Measurements from ENCODE around the gene SMCP. TPM values are rescaled to one million over a fixed set of nuclear protein-coding genes. Genes with fewer than 3 reads are reported as not detected.

Gene SMCP
- total RNA-seq, 1 experiment from 2014 or later, result not detected

DNA sequence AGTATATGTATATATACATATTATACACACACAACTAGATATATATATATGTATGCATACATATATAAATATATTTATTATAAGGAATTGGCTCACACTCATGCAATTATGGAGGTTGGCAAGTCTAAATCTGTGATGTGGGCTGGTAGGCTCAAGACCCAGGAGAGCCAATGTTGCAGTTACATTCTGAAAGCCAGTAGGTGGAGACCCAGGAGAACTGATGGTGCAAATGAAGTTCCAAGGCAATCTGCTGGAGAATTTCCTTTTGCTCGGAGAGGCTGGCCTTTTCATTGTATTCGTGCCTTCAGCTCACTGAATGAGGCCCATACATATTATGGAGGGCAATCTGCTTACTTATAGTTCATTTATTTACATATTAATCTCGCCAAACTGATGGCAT, 39.7 kb downstream of the SMCP start:
- H3K27ac ChIP-seq (ENCODE audit: low read depth, low read length), result no peak overlapping the region
- intact Hi-C loops (cut with micrococcal nuclease), result loop anchor here (5.0 kb wide), 1 partner anchor 275 kb away; no protein-coding TSS in a partner anchor
- RAD21 ChIA-PET (ENCODE audit: low non-redundant PET in 1 of 2, low total read pairs in 2 of 2, uncharacterized antibody in 2 of 2, unreplicated experiment in 2 of 2), result interaction anchor here in 1 of 2 experiments (0.7 kb wide), 1 partner anchor 115 kb away, joined by 3 read pairs; no protein-coding TSS in a partner anchor
- DNase-seq (ENCODE audit: low read depth, low spot score), result peak; percentile 18
- no peaks in the 10 kb centered on the region for H3K4me1 ChIP-seq (ENCODE audit: control insufficient read depth in 1 of 2, insufficient read depth in 2 of 2, low read length in 2 of 2)
- POLR2A ChIA-PET, result no interaction called here
- no peaks in the 10 kb centered on the region for H3K9me2 ChIP-seq (ENCODE audit: insufficient read depth)
- no TSS peak for BruUV-seq (replicated peaks)
- H3K9ac ChIP-seq (ENCODE audit: low read length), result no peak overlapping the region
- ATAC-seq, result peak; percentile 62
- H3K27me3 ChIP-seq (ENCODE audit: insufficient read depth, low read length), result peaks cover 24% of the 10 kb centered on the region
- H3K4me2 ChIP-seq (ENCODE audit: low read length), result no peak overlapping the region
- no peaks in the 10 kb centered on the region for H3K79me2 ChIP-seq (ENCODE audit: insufficient read depth, low read length)
- H3K4me3 ChIP-seq (replicated peaks in 1 of 2; ENCODE audit: low read depth in 1 of 2, low read length in 2 of 2), result no peak overlapping the region
- TF ChIP-seq SP1 (IDR thresholded peaks at IDR 0.05; ENCODE audit: low read depth) (no peak), RAD21 (IDR thresholded peaks at IDR 0.05; ENCODE audit: low read depth) (peak; percentile 54)
- TF ChIP-seq, protein P1, sequence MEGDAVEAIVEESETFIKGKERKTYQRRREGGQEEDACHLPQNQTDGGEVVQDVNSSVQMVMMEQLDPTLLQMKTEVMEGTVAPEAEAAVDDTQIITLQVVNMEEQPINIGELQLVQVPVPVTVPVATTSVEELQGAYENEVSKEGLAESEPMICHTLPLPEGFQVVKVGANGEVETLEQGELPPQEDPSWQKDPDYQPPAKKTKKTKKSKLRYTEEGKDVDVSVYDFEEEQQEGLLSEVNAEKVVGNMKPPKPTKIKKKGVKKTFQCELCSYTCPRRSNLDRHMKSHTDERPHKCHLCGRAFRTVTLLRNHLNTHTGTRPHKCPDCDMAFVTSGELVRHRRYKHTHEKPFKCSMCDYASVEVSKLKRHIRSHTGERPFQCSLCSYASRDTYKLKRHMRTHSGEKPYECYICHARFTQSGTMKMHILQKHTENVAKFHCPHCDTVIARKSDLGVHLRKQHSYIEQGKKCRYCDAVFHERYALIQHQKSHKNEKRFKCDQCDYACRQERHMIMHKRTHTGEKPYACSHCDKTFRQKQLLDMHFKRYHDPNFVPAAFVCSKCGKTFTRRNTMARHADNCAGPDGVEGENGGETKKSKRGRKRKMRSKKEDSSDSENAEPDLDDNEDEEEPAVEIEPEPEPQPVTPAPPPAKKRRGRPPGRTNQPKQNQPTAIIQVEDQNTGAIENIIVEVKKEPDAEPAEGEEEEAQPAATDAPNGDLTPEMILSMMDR (IDR thresholded peaks at IDR 0.05 in 2 of 3, conservative IDR thresholded peaks at IDR 0.05 in 1 of 3; ENCODE audit: borderline replicate concordance in 1 of 3, insufficient read depth in 1 of 3, low read depth in 2 of 3, low read length in 2 of 3), result peak; percentile 24 to 32 (median 25); a peak in 3 of 6 replicates
- H2AFZ ChIP-seq (ENCODE audit: low read depth, low read length, poor library complexity, severe bottlenecking), result no peak overlapping the region
- no peaks in the 10 kb centered on the region for H4K20me1 ChIP-seq (ENCODE audit: insufficient read depth)
- H3K36me3 ChIP-seq (ENCODE audit: control insufficient read depth in 1 of 2, insufficient read depth in 2 of 2, low read length in 2 of 2), result no peaks in the 10 kb centered on the region
- H3K9me3 ChIP-seq (ENCODE audit: control insufficient read depth in 1 of 2, insufficient read depth in 1 of 2, low read depth in 1 of 2, low read length in 2 of 2), result no peaks in the 10 kb centered on the region
- CTCF ChIA-PET, result interaction anchor here (1.1 kb wide), 1 partner anchor 275 kb away, joined by 5 read pairs; no protein-coding TSS in a partner anchor

DNA sequence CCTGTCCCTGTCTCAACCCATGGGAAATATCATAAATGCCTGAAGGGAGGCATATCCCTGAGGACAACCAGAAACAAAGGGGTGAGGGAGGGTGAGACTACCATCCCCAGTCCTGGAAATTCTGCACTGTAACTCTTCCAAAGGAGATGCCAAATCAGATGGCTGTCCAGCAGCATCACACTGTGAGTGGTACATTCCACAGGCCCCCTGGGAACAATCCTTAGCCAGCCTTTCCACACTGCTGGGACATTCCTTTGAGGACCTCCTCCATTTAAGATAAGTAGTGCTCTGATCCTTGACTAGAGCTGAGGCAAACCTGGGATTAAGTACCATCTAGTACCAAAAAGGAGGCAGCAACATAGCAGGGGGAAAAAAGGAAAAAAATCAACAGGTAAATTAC, 40.9 kb downstream of the SMCP start:
- ChIA-PET CTCF (interaction anchor here (1.1 kb wide), 1 partner anchor 274 kb away, joined by 5 read pairs; no protein-coding TSS in a partner anchor), POLR2A (no interaction called here), RAD21 (ENCODE audit: low non-redundant PET in 1 of 2, low total read pairs in 2 of 2, uncharacterized antibody in 2 of 2, unreplicated experiment in 2 of 2) (no interaction called here)
- ATAC-seq (no peak), DNase-seq (ENCODE audit: low read depth, low spot score) (no peak)
- H3K36me3 ChIP-seq (ENCODE audit: control insufficient read depth in 1 of 2, insufficient read depth in 2 of 2, low read length in 2 of 2), result no peaks in the 10 kb centered on the region
- no TSS peak for BruUV-seq (replicated peaks)
- no peak overlapping the region for H2AFZ ChIP-seq (ENCODE audit: low read depth, low read length, poor library complexity, severe bottlenecking)
- H3K4me3 ChIP-seq (replicated peaks in 1 of 2; ENCODE audit: low read depth in 1 of 2, low read length in 2 of 2), result no peak overlapping the region
- no peaks in the 10 kb centered on the region for H3K9me3 ChIP-seq (ENCODE audit: control insufficient read depth in 1 of 2, insufficient read depth in 1 of 2, low read depth in 1 of 2, low read length in 2 of 2)
- no peaks in the 10 kb centered on the region for H3K9me2 ChIP-seq (ENCODE audit: insufficient read depth)
- H3K27me3 ChIP-seq (ENCODE audit: insufficient read depth, low read length), result peaks cover 21% of the 10 kb centered on the region
- H3K27ac ChIP-seq (ENCODE audit: low read depth, low read length), result no peak overlapping the region
- no peak overlapping the region for H3K9ac ChIP-seq (ENCODE audit: low read length)
- no peaks in the 10 kb centered on the region for H4K20me1 ChIP-seq (ENCODE audit: insufficient read depth)
- intact Hi-C loops (cut with micrococcal nuclease), result loop anchor here (5.0 kb wide), 1 partner anchor 273 kb away; no protein-coding TSS in a partner anchor
- H3K79me2 ChIP-seq (ENCODE audit: insufficient read depth, low read length), result no peaks in the 10 kb centered on the region
- H3K4me2 ChIP-seq (ENCODE audit: low read length), result no peak overlapping the region
- no peaks in the 10 kb centered on the region for H3K4me1 ChIP-seq (ENCODE audit: control insufficient read depth in 1 of 2, insufficient read depth in 2 of 2, low read length in 2 of 2)
- TF ChIP-seq ZNF274 (IDR thresholded peaks at IDR 0.05; ENCODE audit: low read depth, low read length) (no peak), TCF7L2 (IDR thresholded peaks at IDR 0.05; ENCODE audit: borderline replicate concordance, extremely low read depth, insufficient read depth, insufficient read length) (no peak), FOSL1 (IDR thresholded peaks at IDR 0.05; ENCODE audit: low read depth) (no peak), EZH2phosphoT487 (IDR thresholded peaks at IDR 0.05; ENCODE audit: borderline replicate concordance) (no peak), RAD21 (IDR thresholded peaks at IDR 0.05; ENCODE audit: low read depth) (no peak), SRF (IDR thresholded peaks at IDR 0.05; ENCODE audit: low read depth) (no peak), CEBPB (IDR thresholded peaks at IDR 0.05; ENCODE audit: low read depth) (no peak), ZFX (IDR thresholded peaks at IDR 0.05) (no peak)
- TF ChIP-seq, protein P2, sequence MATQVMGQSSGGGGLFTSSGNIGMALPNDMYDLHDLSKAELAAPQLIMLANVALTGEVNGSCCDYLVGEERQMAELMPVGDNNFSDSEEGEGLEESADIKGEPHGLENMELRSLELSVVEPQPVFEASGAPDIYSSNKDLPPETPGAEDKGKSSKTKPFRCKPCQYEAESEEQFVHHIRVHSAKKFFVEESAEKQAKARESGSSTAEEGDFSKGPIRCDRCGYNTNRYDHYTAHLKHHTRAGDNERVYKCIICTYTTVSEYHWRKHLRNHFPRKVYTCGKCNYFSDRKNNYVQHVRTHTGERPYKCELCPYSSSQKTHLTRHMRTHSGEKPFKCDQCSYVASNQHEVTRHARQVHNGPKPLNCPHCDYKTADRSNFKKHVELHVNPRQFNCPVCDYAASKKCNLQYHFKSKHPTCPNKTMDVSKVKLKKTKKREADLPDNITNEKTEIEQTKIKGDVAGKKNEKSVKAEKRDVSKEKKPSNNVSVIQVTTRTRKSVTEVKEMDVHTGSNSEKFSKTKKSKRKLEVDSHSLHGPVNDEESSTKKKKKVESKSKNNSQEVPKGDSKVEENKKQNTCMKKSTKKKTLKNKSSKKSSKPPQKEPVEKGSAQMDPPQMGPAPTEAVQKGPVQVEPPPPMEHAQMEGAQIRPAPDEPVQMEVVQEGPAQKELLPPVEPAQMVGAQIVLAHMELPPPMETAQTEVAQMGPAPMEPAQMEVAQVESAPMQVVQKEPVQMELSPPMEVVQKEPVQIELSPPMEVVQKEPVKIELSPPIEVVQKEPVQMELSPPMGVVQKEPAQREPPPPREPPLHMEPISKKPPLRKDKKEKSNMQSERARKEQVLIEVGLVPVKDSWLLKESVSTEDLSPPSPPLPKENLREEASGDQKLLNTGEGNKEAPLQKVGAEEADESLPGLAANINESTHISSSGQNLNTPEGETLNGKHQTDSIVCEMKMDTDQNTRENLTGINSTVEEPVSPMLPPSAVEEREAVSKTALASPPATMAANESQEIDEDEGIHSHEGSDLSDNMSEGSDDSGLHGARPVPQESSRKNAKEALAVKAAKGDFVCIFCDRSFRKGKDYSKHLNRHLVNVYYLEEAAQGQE (IDR thresholded peaks at IDR 0.05; ENCODE audit: low read depth), result no peak
- TF ChIP-seq, protein P3, sequence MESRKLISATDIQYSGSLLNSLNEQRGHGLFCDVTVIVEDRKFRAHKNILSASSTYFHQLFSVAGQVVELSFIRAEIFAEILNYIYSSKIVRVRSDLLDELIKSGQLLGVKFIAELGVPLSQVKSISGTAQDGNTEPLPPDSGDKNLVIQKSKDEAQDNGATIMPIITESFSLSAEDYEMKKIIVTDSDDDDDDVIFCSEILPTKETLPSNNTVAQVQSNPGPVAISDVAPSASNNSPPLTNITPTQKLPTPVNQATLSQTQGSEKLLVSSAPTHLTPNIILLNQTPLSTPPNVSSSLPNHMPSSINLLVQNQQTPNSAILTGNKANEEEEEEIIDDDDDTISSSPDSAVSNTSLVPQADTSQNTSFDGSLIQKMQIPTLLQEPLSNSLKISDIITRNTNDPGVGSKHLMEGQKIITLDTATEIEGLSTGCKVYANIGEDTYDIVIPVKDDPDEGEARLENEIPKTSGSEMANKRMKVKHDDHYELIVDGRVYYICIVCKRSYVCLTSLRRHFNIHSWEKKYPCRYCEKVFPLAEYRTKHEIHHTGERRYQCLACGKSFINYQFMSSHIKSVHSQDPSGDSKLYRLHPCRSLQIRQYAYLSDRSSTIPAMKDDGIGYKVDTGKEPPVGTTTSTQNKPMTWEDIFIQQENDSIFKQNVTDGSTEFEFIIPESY (IDR thresholded peaks at IDR 0.05; ENCODE audit: extremely low read depth, insufficient replicate concordance, low read length), result no peak

Data from HCT116 (cell line).